Testis (tissue), 2 donors: ENCODE results near the gene CHCHD3.

Source experiments
- CTCF ChIP-seq, 3 experiments: fragments of 450-650 bp in 2 of 3; fragments of 200-600 bp in 1 of 3; sonication (generic) in 1 of 3; IDR thresholded peaks; one replicate each; pipeline ENCODE4 v1.5.1; 2016 to 2019; ENCODE audit warnings: antibody characterized with exemption in 3 of 3, mild to moderate bottlenecking in 2 of 3, moderate library complexity in 1 of 3
- POLR2A ChIP-seq: fragments of 450-650 bp; IDR thresholded peaks from one replicate; pipeline ENCODE4 v1.6.1; 2017; ENCODE audit warnings: antibody characterized with exemption, mild to moderate bottlenecking, moderate library complexity

- TF ChIP-seq CTCF (IDR thresholded peaks at IDR 0.05) (no peak), POLR2A (no peak)
These were observed 180.6 kb downstream of the CHCHD3 start for GRCh38 chr7:132901241-132901640.
